LNCaP clone FGC (cell line): ENCODE measurements around the gene DDX5.
A peak's percentile ranks its signal among the peaks of the same experiment; 100 is the strongest.

Experiments used
- DNase-seq: peaks from one replicate; pipeline ENCODE4 v3.0.0-alpha.2; 2011; ENCODE audit warnings: low read depth
- H3K4me3 ChIP-seq: 2 replicates; pipeline ENCODE4 v1.5.1; 2011; ENCODE audit warnings: mild to moderate bottlenecking, low read depth, low read length, control low read depth
- TF ChIP-seq, protein P1 (sequence below): IDR thresholded peaks from 2 replicates; pipeline ENCODE4 v1.5.1; 2012; ENCODE audit warnings: mild to moderate bottlenecking; ENCODE audit not compliant: control insufficient read depth, insufficient read depth; ENCODE audit errors: extremely low read depth

The DDX5 gene

DNA sequence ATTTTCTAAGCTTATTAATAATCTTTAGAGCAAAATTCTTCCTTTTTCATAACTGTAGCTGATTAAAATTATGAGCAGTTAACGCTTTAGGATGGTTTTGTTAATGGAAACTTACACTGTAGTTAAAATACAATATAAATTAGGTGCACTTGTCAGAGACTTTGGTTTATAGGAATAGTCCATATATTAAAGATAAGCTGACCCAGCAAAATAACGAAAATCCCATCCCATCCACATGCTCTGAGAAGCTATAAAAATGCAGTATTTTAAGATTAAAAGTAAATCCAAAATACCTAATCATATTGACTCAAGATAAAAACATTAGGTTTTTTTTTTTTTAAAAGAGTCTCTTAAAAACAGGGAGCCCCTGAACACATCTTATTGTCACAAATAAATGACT lies 38.7 kb upstream of the DDX5 start:
- DNase-seq: no peak
- TF ChIP-seq, protein P1, sequence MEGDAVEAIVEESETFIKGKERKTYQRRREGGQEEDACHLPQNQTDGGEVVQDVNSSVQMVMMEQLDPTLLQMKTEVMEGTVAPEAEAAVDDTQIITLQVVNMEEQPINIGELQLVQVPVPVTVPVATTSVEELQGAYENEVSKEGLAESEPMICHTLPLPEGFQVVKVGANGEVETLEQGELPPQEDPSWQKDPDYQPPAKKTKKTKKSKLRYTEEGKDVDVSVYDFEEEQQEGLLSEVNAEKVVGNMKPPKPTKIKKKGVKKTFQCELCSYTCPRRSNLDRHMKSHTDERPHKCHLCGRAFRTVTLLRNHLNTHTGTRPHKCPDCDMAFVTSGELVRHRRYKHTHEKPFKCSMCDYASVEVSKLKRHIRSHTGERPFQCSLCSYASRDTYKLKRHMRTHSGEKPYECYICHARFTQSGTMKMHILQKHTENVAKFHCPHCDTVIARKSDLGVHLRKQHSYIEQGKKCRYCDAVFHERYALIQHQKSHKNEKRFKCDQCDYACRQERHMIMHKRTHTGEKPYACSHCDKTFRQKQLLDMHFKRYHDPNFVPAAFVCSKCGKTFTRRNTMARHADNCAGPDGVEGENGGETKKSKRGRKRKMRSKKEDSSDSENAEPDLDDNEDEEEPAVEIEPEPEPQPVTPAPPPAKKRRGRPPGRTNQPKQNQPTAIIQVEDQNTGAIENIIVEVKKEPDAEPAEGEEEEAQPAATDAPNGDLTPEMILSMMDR: no peak

DNA sequence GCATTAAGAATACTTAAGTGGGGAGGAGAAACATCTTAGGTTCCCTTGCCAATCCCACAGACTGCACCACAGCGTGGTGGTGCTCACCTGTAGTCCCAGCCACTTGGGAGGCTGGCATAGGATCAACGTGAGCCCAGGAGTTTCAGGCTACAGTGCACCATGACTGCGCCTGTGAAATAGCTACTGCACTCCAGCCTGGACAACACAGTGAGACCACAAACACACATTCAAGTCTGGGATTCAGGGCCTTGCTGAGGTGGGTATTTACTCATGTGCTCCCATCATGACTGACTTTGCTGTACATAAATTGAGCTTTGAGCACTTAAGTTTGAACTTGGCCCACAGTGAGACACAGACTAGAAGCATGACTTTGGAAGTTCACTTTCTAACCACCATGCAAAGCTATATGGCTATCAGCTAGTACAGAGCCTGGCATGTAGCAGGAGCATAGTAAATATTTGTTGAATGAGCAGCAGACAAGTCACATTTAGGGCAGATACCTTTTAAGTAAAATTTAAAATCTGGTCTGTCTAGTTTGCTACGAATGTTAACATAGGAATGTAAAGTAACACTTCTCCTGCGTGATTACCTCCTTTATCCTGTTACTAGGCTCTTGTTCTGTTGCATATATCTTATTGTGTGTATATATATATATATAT lies 34.2 kb upstream of the DDX5 start:
- H3K4me3 ChIP-seq: no peak overlapping the region
- DNase-seq: peak; percentile 61
- TF ChIP-seq, protein P1: no peak

More for the DNA sequence above, 38.7 kb upstream of the DDX5 start:
- no peak overlapping the region for H3K4me3 ChIP-seq

DNA sequence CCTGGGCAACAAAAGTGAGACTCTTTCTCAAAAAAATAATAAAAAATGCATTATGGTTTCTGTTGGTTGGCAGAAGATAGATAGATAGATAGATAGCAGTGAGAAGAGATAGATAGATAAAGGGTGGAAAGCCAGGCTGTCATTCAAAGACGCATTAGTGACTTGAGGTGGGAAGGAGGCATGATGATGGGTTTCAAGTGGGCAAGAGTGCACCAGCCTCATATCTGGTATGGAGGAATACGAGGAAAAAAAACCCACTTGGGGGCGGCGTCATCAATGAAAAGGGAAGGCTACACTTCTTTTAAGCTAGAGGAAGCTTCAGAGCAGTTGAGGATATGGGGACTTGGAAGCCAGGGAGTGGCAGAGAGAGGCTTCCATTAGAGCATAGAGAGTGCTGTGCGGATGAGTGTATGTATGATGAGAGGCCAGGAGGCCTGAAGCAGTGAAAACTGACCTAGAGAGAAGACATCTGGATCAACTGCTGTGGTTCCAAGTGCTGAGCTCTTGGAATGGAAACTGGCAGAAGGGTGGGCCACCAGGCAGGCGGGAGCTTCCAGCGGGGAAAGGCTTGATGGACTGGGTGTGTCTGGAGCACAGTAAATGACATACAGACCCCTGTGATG lies 32.5 kb upstream of the DDX5 start:
- no peak for DNase-seq
- TF ChIP-seq, protein P1: no peak
- no peak overlapping the region for H3K4me3 ChIP-seq

DNA sequence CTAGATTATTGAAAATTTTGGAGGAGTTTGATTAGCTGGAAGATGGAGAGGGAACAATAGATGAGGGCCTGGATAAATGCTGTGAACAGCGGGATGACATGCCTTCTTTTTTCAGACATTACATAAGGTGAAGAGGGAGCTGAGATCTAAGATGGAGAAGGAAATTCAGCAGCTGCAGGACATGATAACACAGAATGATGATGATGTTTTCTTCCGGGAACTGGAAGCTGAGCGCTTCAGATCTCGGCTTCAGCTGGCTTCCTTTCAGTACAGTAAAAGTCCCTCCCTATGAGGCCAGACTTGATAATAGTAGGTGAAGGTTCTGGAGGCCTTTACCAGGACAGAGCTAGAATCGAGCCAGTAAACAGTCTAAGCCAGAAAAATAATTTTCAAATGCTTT lies 31.4 kb upstream of the DDX5 start:
- TF ChIP-seq, protein P1: no peak
- H3K4me3 ChIP-seq: no peak overlapping the region
- peak; percentile 19 for DNase-seq

DNA sequence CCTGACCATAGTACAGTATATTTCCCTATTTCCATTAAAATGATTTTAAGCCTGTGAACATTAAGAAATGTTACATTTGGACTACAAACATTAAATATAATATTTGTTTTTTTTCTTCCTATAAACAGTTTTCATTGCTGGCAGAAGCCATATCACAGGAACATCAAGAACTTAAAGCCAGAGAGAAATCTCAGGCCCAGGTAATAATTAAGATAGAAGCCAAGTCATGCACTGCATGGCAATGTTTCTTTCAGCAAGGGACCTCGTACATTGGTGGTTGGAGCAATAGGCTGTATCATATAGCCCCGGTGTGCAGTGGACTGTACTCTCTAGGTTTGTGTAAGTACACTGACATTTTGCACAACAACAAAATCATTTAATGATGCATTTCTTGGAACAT lies 30.8 kb upstream of the DDX5 start:
- DNase-seq: peak; percentile 77
- TF ChIP-seq, protein P1: no peak
- H3K4me3 ChIP-seq: no peak overlapping the region

DNA sequence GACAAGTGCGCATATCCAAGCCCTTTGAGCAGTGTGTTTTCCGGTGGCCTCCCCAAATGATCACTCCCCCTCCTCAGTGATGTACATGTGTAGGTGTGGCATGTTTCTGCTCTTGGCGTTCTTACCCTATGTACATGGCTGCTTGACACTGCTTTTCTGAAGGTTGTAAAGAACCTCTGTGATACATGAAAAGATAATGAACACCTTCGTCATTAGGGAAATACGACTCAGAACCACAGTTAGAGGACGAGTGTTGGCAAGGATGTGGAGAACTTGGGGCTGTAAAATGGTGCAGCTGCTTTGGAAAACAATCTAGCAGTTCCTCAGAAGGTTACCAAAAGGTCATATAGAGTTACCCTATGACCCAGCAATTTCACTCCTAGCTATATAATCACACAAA lies 29.3 kb upstream of the DDX5 start:
- DNase-seq: no peak
- no peak overlapping the region for H3K4me3 ChIP-seq
- TF ChIP-seq, protein P1: no peak

DNA sequence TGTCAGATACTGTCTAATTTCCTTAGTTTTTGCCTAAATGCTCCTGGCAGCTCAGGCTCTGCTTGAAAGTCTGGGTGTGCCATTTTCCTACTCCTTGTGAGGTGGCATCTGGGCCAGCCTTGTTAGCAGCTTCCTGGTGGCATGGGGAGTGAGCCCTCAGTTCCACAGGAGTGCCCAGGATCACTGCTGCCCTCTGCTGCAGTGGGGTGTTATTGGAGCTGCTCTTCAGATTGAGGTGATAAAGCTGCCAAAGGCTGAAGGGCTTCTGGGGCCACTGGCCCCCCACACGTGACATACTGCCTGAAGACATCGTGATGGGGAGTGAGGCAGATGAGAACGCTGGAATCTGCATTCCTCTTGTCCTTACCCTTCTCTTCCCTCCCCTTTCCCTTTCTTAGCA lies 28.1 kb upstream of the DDX5 start:
- no peak for DNase-seq
- TF ChIP-seq, protein P1: 0 out of 2 replicates have a peak, but pooled peaks have one; percentile 10
- H3K4me3 ChIP-seq: no peak overlapping the region
